H9 (cell line): ENCODE results near the gene CALCOCO1. TPM values are rescaled to one million over a fixed set of nuclear protein-coding genes. Genes with fewer than 3 reads are reported as not detected.

ENCODE experiments used
- DNase-seq: peaks from one replicate; pipeline ENCODE4 v3.0.0-alpha.2; 2017
- H2AFZ ChIP-seq: one replicate; pipeline ENCODE4 v1.6.1; 2013; ENCODE audit warnings: mild to moderate bottlenecking, low read length, control low read depth, moderate library complexity
- H2AK5ac ChIP-seq: 2 replicates; pipeline ENCODE4 v1.6.1; 2013; ENCODE audit warnings: low read length, control low read depth, mixed read lengths; ENCODE audit not compliant: insufficient read length
- H2BK120ac ChIP-seq: one replicate; pipeline ENCODE4 v1.6.1; 2013; ENCODE audit warnings: low read depth, mild to moderate bottlenecking, low read length, control low read depth, inconsistent platforms; ENCODE audit not compliant: poor library complexity, severe bottlenecking
- H2BK12ac ChIP-seq: 2 replicates; pipeline ENCODE4 v1.6.1; 2013; ENCODE audit warnings: low read length, control low read depth, mixed read lengths, low read depth; ENCODE audit not compliant: insufficient read length
- H2BK15ac ChIP-seq: 2 replicates; pipeline ENCODE4 v1.6.1; 2013; ENCODE audit warnings: low read depth, low read length, control low read depth
- H2BK20ac ChIP-seq: one replicate; pipeline ENCODE4 v1.6.1; 2013; ENCODE audit warnings: low read depth, mild to moderate bottlenecking, low read length, control low read depth, inconsistent platforms; ENCODE audit not compliant: poor library complexity, severe bottlenecking
- H2BK5ac ChIP-seq: 2 replicates; pipeline ENCODE4 v1.6.1; 2013; ENCODE audit warnings: low read length, control low read depth, mixed read lengths; ENCODE audit not compliant: insufficient read length
- H3K14ac ChIP-seq: 2 replicates; pipeline ENCODE4 v1.6.1; 2013; ENCODE audit warnings: low read length, control low read depth; ENCODE audit not compliant: insufficient read depth
- H3K18ac ChIP-seq: 2 replicates; pipeline ENCODE4 v1.6.1; 2013; ENCODE audit warnings: low read depth, mild to moderate bottlenecking, mixed read lengths, low read length, control low read depth; ENCODE audit not compliant: insufficient read length
- H3K23ac ChIP-seq: 2 replicates; pipeline ENCODE4 v1.6.1; 2013; ENCODE audit warnings: low read length, control low read depth, mixed read lengths, low read depth; ENCODE audit not compliant: insufficient read length
- H3K23me2 ChIP-seq: 2 replicates; pipeline ENCODE4 v1.6.1; 2013; ENCODE audit warnings: low read depth, mild to moderate bottlenecking, mixed read lengths, low read length, control low read depth; ENCODE audit not compliant: insufficient read length, poor library complexity, severe bottlenecking
- H3K27ac ChIP-seq: 2 replicates; pipeline ENCODE4 v1.5.1; 2013; ENCODE audit warnings: low read length, control low read depth, mixed read lengths, low read depth; ENCODE audit not compliant: insufficient read length
- H3K27me3 ChIP-seq: 2 replicates; pipeline ENCODE4 v1.6.1; 2013; ENCODE audit warnings: low read length, control low read depth, inconsistent platforms; ENCODE audit not compliant: insufficient read depth
- H3K4ac ChIP-seq: 2 replicates; pipeline ENCODE4 v1.6.1; 2013; ENCODE audit warnings: low read depth, mild to moderate bottlenecking, control low read depth, inconsistent platforms, low read length, moderate library complexity
- H3K4me1 ChIP-seq: 2 replicates; pipeline ENCODE4 v1.6.1; 2013; ENCODE audit warnings: low read length, control low read depth, inconsistent platforms; ENCODE audit not compliant: insufficient read depth
- H3K4me2 ChIP-seq: 2 replicates; pipeline ENCODE4 v1.6.1; 2013; ENCODE audit warnings: low read length, control low read depth, mixed read lengths; ENCODE audit not compliant: insufficient read length, insufficient read depth
- H3K56ac ChIP-seq: 2 replicates; pipeline ENCODE4 v1.6.1; 2013; ENCODE audit warnings: low read depth, mild to moderate bottlenecking, mixed read lengths, low read length, control low read depth; ENCODE audit not compliant: insufficient read length
- H3K79me1 ChIP-seq: 2 replicates; pipeline ENCODE4 v1.6.1; 2013; ENCODE audit warnings: low read depth, mild to moderate bottlenecking, moderate library complexity, low read length, control low read depth, inconsistent platforms; ENCODE audit not compliant: insufficient read depth, poor library complexity, severe bottlenecking
- H3K79me2 ChIP-seq: 2 replicates; pipeline ENCODE4 v1.6.1; 2013; ENCODE audit warnings: low read length, control low read depth, inconsistent platforms; ENCODE audit not compliant: insufficient read depth
- H3K9ac ChIP-seq: 2 replicates; pipeline ENCODE4 v1.6.1; 2013; ENCODE audit warnings: low read length, control low read depth, mixed read lengths; ENCODE audit not compliant: insufficient read length; ENCODE audit errors: extremely low read depth
- H3K9me3 ChIP-seq: one replicate; pipeline ENCODE4 v1.6.1; 2013; ENCODE audit warnings: low read depth, low read length, inconsistent platforms; ENCODE audit not compliant: control insufficient read depth
- H3T11ph ChIP-seq: one replicate; pipeline ENCODE4 v1.6.1; 2013; ENCODE audit warnings: mild to moderate bottlenecking, low read length, control low read depth, inconsistent platforms
- H4K20me1 ChIP-seq: one replicate; pipeline ENCODE4 v1.6.1; 2013; ENCODE audit not compliant: control insufficient read depth, insufficient read length, insufficient read depth
- H4K5ac ChIP-seq: 2 replicates; pipeline ENCODE4 v1.6.1; 2013; ENCODE audit warnings: low read depth, mild to moderate bottlenecking, mixed read lengths, low read length, control low read depth; ENCODE audit not compliant: insufficient read length
- H4K8ac ChIP-seq: replicated peaks from 2 replicates; pipeline ENCODE4 v1.6.1; 2013; ENCODE audit warnings: low read length, control low read depth, mixed read lengths, low read depth; ENCODE audit not compliant: insufficient read length
- H4K91ac ChIP-seq: 2 replicates; pipeline ENCODE4 v1.6.1; 2013; ENCODE audit warnings: low read depth, mild to moderate bottlenecking, moderate library complexity, mixed read lengths, low read length, control low read depth; ENCODE audit not compliant: insufficient read length
- H3K27ac Mint-ChIP-seq, 3 experiments: 2 replicates in 2 of 3; 3 replicates in 1 of 3; pipeline ENCODE4 v1.8.0; 2020 to 2021; ENCODE audit warnings: mixed read lengths in 3 of 3, mild to moderate bottlenecking in 1 of 3, moderate library complexity in 1 of 3
- H3K27me3 Mint-ChIP-seq: 2 replicates; pipeline ENCODE4 v1.8.0; 2021; ENCODE audit warnings: low read depth, mild to moderate bottlenecking, moderate library complexity, mixed read lengths
- H3K36me3 Mint-ChIP-seq, 3 experiments: 2 replicates in 2 of 3; 3 replicates in 1 of 3; pipeline ENCODE4 v1.8.0; 2020 to 2021; ENCODE audit warnings: low read depth in 3 of 3, mixed read lengths in 3 of 3; ENCODE audit not compliant: insufficient read depth in 1 of 3
- H3K4me1 Mint-ChIP-seq, 2 experiments: 2 replicates each; pipeline ENCODE4 v1.8.0; 2020; ENCODE audit warnings: mixed read lengths in 2 of 2
- H3K4me3 Mint-ChIP-seq, 2 experiments: 2 replicates in 1 of 2; 3 replicates in 1 of 2; pipeline ENCODE4 v1.8.0; 2020 to 2021; ENCODE audit warnings: mild to moderate bottlenecking in 2 of 2, mixed read lengths in 2 of 2, moderate library complexity in 1 of 2
- H3K9me3 Mint-ChIP-seq, 2 experiments: 2 replicates in 1 of 2; 3 replicates in 1 of 2; pipeline ENCODE4 v1.8.0; 2020; ENCODE audit warnings: mild to moderate bottlenecking in 2 of 2, mixed read lengths in 2 of 2, moderate library complexity in 1 of 2
- WGBS: extraction: QIAGEN DNeasy Blood & Tissue Kit; methylation state at CpG from one replicate; pipeline ENCODE4 v1.1.7; 2013; ENCODE audit warnings: missing lambda C conversion rate, low lambda C conversion rate, mixed read lengths; ENCODE audit not compliant: insufficient read length; ENCODE audit errors: extremely low coverage; 5-methylcytosine and 5-hydroxymethylcytosine counted together
- total RNA-seq: library from RNA; stranded (reverse); gene quantifications from 2 replicates; pipeline ENCODE4 v1.2.1, GENCODE V29; 2021
- TF ChIP-seq, protein P1 (sequence below): fragments of 200-600 bp; sonication (generic); conservative IDR thresholded peaks from 3 replicates; pipeline ENCODE4 v1.8.0; 2021; ENCODE audit warnings: antibody characterized with exemption, mild to moderate bottlenecking

CALCOCO1 gene
- total RNA-seq, 1 experiment from 2014 or later = 22.3 TPM

GRCh38 chr12:53659571-53659981 lies 67.7 kb downstream of the CALCOCO1 start:
- Histone ChIP-seq H4K91ac (no peak overlapping the region), H4K8ac (no peak overlapping the region), H3K14ac (no peak overlapping the region), H3K79me1 (no peaks in the 10 kb centered on the region), H3K56ac (no peak overlapping the region), H2BK5ac (no peak overlapping the region), H3K4me2 (no peak overlapping the region), H3K23ac (no peak overlapping the region), H3K79me2 (no peaks in the 10 kb centered on the region), H3K23me2 (no peaks in the 10 kb centered on the region), H3T11ph (no peak overlapping the region), H2AK5ac (no peak overlapping the region), H2BK120ac (no peak overlapping the region), H3K4me1 (no peaks in the 10 kb centered on the region), H2BK12ac (no peak overlapping the region), H2AFZ (no peak overlapping the region), H4K5ac (no peak overlapping the region), H3K9ac (no peak overlapping the region), H3K9me3 (no peaks in the 10 kb centered on the region), H3K27ac (no peak overlapping the region), H3K27me3 (no peaks in the 10 kb centered on the region), H2BK20ac (no peak overlapping the region), H2BK15ac (no peak overlapping the region), H4K20me1 (no peaks in the 10 kb centered on the region), H3K18ac (no peak overlapping the region), H3K4ac (no peak overlapping the region)
- Mint-ChIP-seq H3K27me3 (no peaks in the 10 kb centered on the region), H3K36me3 (peaks cover 17 to 27% (median 18%) of the 10 kb centered on the region in 3 experiments), H3K9me3 (no peaks in the 10 kb centered on the region; a peak in 1 of 5 replicates), H3K4me1 (peaks cover 18 to 27% of the 10 kb centered on the region in 2 experiments), H3K27ac (peak overlapping the region in 2 of 3 experiments; percentile 94 to 98; a peak in 5 of 7 replicates), H3K4me3 (no peak overlapping the region)
- TF ChIP-seq, protein P1, sequence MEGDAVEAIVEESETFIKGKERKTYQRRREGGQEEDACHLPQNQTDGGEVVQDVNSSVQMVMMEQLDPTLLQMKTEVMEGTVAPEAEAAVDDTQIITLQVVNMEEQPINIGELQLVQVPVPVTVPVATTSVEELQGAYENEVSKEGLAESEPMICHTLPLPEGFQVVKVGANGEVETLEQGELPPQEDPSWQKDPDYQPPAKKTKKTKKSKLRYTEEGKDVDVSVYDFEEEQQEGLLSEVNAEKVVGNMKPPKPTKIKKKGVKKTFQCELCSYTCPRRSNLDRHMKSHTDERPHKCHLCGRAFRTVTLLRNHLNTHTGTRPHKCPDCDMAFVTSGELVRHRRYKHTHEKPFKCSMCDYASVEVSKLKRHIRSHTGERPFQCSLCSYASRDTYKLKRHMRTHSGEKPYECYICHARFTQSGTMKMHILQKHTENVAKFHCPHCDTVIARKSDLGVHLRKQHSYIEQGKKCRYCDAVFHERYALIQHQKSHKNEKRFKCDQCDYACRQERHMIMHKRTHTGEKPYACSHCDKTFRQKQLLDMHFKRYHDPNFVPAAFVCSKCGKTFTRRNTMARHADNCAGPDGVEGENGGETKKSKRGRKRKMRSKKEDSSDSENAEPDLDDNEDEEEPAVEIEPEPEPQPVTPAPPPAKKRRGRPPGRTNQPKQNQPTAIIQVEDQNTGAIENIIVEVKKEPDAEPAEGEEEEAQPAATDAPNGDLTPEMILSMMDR = no peak
- no CpG with 5 or more reads among the region's 2 CpGs for whole genome bisulfite sequencing
- DNase-seq = no peak
